IPS DF 6.9 (cell line): Measurements from ENCODE around the gene ZNF511.
"Not testable (repeated sequence)": the region's sequence is repeated elsewhere in the genome, so short reads cannot be mapped to it uniquely, and the experiment has no call there.

ENCODE experiments used
- DNase-seq: peaks from one replicate; pipeline ENCODE4 v3.0.0-alpha.2; 2013; ENCODE audit warnings: low read depth, low spot score
- H3K27ac ChIP-seq: one replicate; pipeline ENCODE4 v1.5.1; 2013; ENCODE audit warnings: low read length, control low read depth
- H3K27me3 ChIP-seq: 2 replicates; pipeline ENCODE4 v1.6.1; 2013; ENCODE audit warnings: mild to moderate bottlenecking, low read length; ENCODE audit not compliant: control insufficient read depth, insufficient read depth
- H3K36me3 ChIP-seq: 2 replicates; pipeline ENCODE4 v1.6.1; 2013; ENCODE audit warnings: low read length; ENCODE audit not compliant: control insufficient read depth, insufficient read depth
- H3K4me1 ChIP-seq: 2 replicates; pipeline ENCODE4 v1.6.1; 2013; ENCODE audit warnings: low read length; ENCODE audit not compliant: control insufficient read depth, insufficient read depth
- H3K4me3 ChIP-seq: 2 replicates; pipeline ENCODE4 v1.5.1; 2013; ENCODE audit warnings: mild to moderate bottlenecking, low read length
- H3K9me3 ChIP-seq: 2 replicates; pipeline ENCODE4 v1.6.1; 2013; ENCODE audit warnings: low read length, inconsistent platforms; ENCODE audit not compliant: control insufficient read depth, insufficient read depth
- WGBS: extraction: QIAGEN DNeasy Blood & Tissue Kit; methylation state at CpG from one replicate; pipeline ENCODE4 v1.1.7; 2013; ENCODE audit warnings: mixed read lengths, missing lambda C conversion rate; ENCODE audit not compliant: insufficient read length, insufficient coverage; 5-methylcytosine and 5-hydroxymethylcytosine counted together

Gene ZNF511

DNA sequence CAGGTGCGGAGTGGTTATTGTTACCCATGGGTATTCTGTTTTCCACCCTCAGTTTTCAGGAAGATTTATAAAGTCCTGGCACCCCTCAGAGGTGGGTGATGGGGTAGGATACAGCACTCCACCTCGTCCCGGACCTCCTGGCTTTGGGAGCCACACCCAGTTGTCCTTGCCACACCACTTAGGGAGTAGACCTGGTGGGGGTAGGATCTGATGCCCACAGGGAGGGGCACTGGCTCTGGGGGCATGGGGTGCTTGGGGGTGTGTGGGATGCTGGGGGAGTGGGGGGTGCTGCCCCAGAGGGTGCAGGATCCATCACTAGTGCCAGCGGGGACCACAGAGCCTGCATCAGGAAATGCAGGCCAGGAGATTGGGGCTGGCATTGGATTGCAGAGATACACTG, 4.5 kb downstream of the ZNF511 start:
- H3K9me3 ChIP-seq = no peaks in the 10 kb centered on the region
- no peak overlapping the region for H3K4me3 ChIP-seq
- no peak for DNase-seq
- no peak overlapping the region for H3K27ac ChIP-seq
- 0 out of 2 replicates have a peak, but pooled peaks cover 2% of the 10 kb centered on the region for H3K4me1 ChIP-seq
- WGBS = no CpG with 5 or more reads among the region's 4 CpGs
- peaks cover 9% of the 10 kb centered on the region for H3K36me3 ChIP-seq
- H3K27me3 ChIP-seq = no peaks in the 10 kb centered on the region

DNA sequence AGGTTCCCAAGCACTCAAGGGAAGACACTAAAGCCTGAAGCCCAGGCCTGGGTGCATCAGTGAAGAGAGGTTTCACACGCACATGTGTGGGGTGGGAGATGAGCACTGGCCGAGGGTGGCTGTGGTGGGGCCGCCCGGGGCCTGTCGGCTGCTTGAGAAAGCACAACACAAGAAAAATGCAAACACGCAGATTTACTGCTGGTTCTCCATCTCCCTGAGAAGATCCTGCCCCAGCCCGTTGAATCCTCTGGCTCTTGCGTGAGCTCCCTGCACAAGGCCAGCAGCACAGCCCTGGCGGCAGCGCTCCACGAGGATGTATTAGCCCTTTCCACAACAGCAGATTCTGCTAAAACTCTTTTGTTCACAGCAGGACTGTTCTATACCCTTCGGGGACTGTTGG, 6.2 kb downstream of the ZNF511 start:
- WGBS = no CpG with 5 or more reads among the region's 12 CpGs

DNA sequence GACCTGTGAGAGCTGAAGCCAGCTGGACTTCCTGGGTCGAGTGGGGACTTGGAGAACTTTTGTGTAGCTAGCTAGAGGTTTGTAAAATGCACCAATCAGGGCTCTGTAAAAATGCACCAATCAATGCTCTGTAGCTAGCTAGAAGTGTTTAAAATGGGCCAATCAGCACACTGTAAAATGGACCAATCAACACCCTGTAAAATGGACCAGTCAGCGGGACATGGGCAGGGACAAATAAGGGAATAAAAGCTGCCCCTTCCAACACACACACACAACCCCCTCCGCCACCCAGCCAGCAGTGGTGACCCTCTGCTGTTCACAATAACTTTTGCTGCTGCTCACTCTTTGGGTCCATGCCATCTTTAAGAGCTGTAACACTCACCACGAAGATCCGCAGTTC, 7.1 kb downstream of the ZNF511 start:
- no peaks in the 10 kb centered on the region for H3K9me3 ChIP-seq
- H3K4me3 ChIP-seq = no peak overlapping the region
- no peak overlapping the region for H3K27ac ChIP-seq
- H3K36me3 ChIP-seq = 0 out of 2 replicates have a peak, but pooled peaks cover 2% of the 10 kb centered on the region
- no peaks in the 10 kb centered on the region for H3K27me3 ChIP-seq
- no peaks in the 10 kb centered on the region for H3K4me1 ChIP-seq
- DNase-seq = no peak
- WGBS = no CpG with 5 or more reads among the region's 5 CpGs

More for the DNA sequence above, 6.2 kb downstream of the ZNF511 start:
- no peak for DNase-seq
- no peaks in the 10 kb centered on the region for H3K27me3 ChIP-seq
- H3K27ac ChIP-seq = no peak overlapping the region
- no peaks in the 10 kb centered on the region for H3K9me3 ChIP-seq
- peaks cover 7% of the 10 kb centered on the region for H3K36me3 ChIP-seq
- H3K4me1 ChIP-seq = no peaks in the 10 kb centered on the region
- H3K4me3 ChIP-seq = no peak overlapping the region

DNA sequence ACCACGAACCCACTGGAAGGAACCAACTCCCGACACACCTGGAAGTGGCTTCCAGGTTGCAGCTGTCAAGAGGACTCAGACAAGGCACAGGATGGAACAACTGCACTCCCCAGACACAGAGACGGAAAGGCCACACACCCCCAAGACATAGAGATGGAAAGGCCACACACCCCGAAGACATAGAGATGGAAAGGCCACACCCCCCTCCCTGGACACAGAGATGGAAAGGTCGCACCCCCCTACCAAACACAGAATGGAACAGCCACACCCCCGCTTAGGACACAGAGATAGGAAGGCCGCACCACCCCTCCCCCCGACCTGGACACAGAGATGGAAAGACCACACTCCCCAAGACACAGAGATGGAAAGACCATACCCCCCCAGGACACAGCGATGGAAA, 7.6 kb downstream of the ZNF511 start:
- 0 out of 2 replicates have a peak, but pooled peaks cover 2% of the 10 kb centered on the region for H3K36me3 ChIP-seq
- DNase-seq = no peak
- H3K27me3 ChIP-seq = no peaks in the 10 kb centered on the region
- H3K4me3 ChIP-seq = no peak overlapping the region
- no CpG with 5 or more reads among the region's 9 CpGs for WGBS
- no peaks in the 10 kb centered on the region for H3K4me1 ChIP-seq
- H3K27ac ChIP-seq = no peak overlapping the region
- H3K9me3 ChIP-seq = no peaks in the 10 kb centered on the region

DNA sequence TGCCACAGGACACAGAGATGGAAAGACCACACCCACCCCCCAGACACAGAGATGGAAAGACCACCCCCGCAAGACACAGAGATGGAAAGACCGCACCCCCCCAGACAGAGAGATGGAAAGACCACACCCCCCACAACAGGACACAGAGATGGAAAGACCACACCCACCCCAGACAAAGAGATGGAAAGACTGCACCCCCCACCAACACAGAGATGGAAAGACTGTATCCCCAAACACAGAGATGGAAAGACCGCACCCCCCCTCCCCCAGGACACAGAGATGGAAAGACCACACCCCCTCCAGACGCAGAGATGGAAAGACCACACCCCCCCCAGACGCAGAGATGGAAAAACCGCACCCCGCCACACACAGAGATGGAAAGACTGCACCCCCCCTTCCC, 8.0 kb downstream of the ZNF511 start:
- no CpG with 5 or more reads among the region's 7 CpGs for WGBS
- Histone ChIP-seq H3K4me1 (no peaks in the 10 kb centered on the region), H3K36me3 (0 out of 2 replicates have a peak, but pooled peaks cover 2% of the 10 kb centered on the region), H3K9me3 (no peaks in the 10 kb centered on the region), H3K27ac (no peak overlapping the region), H3K4me3 (no peak overlapping the region), H3K27me3 (no peaks in the 10 kb centered on the region)
- no peak for DNase-seq

DNA sequence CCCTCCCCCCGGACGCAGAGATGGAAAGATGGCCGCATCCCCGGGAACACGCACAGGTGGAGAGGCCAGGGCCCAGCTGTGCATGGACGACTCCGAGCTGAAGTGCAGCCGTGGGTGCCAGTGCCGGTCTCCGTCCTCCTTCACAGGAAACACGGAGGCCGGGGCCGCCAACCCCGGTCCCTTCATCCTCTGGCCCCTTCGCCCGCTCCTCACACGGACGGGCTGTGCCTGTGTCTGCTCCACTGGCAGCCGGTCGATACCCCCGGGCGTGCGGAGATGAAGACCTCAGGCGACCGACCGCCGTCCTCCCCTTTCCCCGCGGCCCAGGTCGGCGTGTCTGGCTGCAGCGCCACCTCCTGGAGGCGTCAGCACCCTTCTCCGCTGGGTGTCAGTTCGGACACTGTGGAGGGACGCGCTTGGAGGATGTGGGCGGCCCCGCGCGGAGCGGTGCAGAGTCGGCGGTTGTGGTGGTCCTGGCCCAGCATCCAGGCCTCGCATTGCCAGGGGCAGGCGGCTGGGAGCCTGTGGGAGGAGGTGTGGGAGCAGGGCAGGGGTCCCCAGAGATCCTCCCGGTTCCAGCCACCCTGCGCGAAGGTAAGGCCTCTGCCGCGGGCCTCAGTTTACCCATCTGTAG, 9.9 kb downstream of the ZNF511 start:
- Histone ChIP-seq H3K4me1 (no peaks in the 10 kb centered on the region), H3K27ac (no peak overlapping the region), H3K9me3 (no peaks in the 10 kb centered on the region), H3K27me3 (no peaks in the 10 kb centered on the region), H3K4me3 (peak overlapping the region; percentile 45; the same call in 1 of the 2 replicates), H3K36me3 (no peaks in the 10 kb centered on the region)
- peak; percentile 47 for DNase-seq
- WGBS = no CpG with 5 or more reads among the region's 51 CpGs

DNA sequence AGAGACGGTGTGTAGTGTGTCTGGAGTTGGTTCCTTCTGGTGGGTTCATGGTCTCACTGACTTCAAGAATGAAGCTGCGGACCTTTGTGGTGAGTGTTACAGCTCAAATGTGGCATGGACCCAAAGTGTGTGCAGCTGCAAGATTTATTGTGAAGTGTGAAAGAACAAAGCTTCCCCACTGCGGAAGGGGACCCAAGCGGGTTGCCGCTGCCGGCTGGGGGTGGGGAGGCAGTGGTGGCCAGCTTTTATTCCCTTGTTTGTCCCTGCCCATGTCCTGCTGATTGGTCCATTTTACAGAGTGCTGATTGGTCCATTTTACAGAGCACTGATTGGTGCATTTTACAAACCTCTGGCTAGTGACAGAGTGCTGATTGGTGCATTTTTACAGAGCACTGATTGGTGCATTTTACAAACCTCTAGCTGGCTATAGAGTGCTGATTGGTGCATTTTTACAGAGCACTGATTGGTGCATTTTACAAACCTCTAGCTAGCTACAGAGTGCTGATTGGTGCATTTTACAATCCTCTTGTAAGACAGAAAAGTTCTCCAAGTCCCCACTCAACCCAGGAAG, 12.2 kb downstream of the ZNF511 start:
- not testable (repeated sequence) for H3K4me3 ChIP-seq, H3K27ac ChIP-seq, H3K27me3 ChIP-seq, H3K9me3 ChIP-seq, DNase-seq, H3K36me3 ChIP-seq, H3K4me1 ChIP-seq
- no CpG with 5 or more reads among the region's 6 CpGs for WGBS

DNA sequence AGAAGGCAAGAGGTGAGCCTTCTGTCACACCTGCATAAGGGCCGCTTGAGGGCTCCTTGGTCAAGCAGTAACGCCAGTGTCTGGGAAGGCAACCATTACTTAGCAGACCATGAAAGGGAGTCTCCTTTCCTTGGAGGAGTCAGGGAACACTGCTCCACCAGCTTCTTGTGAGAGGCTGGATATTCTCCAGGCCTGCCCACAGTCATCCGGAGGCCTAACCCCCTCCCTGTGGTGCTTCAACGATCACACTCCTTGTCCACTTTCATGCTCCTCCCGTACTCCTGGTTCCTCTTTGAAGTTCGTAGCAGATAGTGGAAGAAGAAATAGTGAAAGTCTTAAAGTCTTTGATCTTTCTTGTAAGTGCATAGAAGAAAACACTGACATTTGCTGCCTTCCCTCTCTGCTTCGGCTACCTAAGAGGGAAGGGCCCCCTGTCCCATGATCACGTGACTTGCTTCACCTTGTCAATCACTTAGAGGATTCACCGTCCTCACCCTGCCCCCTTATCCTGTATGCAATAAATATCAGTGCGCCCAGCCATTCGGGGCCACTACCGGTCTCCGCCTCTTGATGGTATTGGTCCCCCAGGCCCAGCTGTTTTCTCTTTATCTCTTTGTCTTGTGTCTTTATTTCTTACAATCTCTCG, 13.5 kb downstream of the ZNF511 start:
- no CpG with 5 or more reads among the region's 14 CpGs for WGBS
- not testable (repeated sequence) for H3K9me3 ChIP-seq

DNA sequence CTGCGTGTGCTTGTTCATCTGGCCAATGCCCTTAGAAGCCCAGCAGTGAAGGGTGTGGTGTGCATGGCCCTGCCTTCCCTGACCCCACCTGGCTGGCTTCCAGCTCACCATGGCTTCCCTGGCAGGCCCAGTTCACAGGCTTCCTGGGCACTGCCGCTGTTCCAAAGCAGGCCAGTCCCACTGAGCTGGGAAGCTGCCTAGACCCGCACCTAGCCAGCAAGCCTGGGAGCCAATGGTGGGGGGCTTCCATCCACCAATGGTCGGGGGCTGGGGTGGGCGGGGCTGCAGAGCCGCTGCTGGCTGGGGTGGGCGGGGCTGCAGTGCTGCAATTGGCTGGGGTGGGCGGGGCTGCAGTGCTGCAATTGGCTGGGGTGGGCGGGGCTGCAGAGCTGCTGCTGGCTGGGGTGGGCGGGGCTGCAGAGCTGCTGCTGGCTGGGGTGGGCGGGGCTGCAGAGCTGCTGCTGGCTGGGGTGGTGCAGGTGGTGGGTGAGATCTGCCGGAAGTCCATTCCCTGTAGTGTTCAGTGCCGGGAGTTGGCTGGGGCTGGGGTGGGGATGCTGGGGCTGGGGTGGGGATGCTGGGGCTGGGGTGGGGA, 15.6 kb downstream of the ZNF511 start:
- DNase-seq = no peak
- H3K27me3 ChIP-seq = peaks cover 7% of the 10 kb centered on the region; the same call in 1 of the 2 replicates
- no CpG with 5 or more reads among the region's 13 CpGs for WGBS

More for the DNA sequence above, 13.5 kb downstream of the ZNF511 start:
- not testable (repeated sequence) for DNase-seq, H3K36me3 ChIP-seq, H3K27ac ChIP-seq, H3K4me1 ChIP-seq, H3K4me3 ChIP-seq, H3K27me3 ChIP-seq

DNA sequence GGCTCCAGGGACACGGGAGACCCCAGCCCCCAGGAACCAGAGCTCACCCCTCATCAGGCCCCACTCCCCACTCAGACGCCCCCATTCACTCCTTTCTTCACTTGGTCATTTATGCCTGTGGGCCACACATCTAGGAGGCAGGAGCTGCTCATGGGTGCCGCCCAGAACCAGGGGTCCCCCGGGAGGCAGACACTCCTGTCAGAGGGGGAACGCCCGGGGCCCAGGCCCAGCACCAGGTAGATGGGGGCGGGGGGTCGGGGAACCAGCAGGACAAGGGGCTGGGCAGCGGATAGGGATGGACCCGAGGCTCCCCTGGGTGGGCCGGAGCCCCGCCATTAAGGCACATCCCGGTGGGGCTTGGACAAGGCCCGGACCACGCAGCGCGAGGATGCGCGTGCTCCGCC, 16.1 kb downstream of the ZNF511 start:
- Histone ChIP-seq H3K9me3 (no peaks in the 10 kb centered on the region), H3K27me3 (peaks cover 7% of the 10 kb centered on the region; the same call in 1 of the 2 replicates), H3K4me1 (peaks cover 3% of the 10 kb centered on the region; the same call in 1 of the 2 replicates), H3K4me3 (no peak overlapping the region), H3K27ac (no peak overlapping the region), H3K36me3 (no peaks in the 10 kb centered on the region)
- WGBS = no CpG with 5 or more reads among the region's 20 CpGs
- no peak for DNase-seq

More for the DNA sequence above, 15.6 kb downstream of the ZNF511 start:
- Histone ChIP-seq H3K36me3 (no peaks in the 10 kb centered on the region), H3K4me1 (peaks cover 3% of the 10 kb centered on the region; the same call in 1 of the 2 replicates), H3K9me3 (no peaks in the 10 kb centered on the region), H3K27ac (no peak overlapping the region), H3K4me3 (no peak overlapping the region)
